ENCODE measurements around the gene SCYGR8. TPM values are rescaled to one million over a fixed set of nuclear protein-coding genes. Genes with fewer than 3 reads are reported as not detected.
A peak's percentile ranks its signal among the peaks of the same experiment; 100 is the strongest.

The SCYGR8 gene
- total and polyA plus RNA-seq, 10 of the 15 experiments (the other 5 are each of a cell fraction or from before 2014, with no cell fraction given), result not detected

DNA sequence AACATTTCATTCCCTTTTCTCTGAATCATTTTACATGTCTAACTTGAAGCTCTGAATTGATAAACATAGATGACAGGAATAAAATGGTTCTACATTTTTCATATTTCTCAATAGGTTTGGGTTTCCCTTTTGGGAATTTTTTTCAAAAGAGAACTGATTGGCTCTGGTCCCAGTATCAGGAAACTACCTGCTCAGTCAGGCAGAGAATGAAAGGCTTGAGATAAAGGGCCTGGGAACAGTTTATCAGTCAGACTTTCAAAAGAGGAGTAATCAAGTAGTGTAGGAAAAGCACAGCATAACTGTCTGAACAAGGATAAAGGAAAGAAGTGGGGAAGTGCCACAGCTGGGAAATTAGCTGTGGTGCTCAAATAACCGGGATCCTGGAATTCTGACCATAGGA lies 39.6 kb downstream of the SCYGR8 start (continued):
- no peak for TF ChIP-seq SUZ12 (IDR thresholded peaks at IDR 0.05; ENCODE audit: unreplicated experiment)
- TF ChIP-seq PAX5 (IDR thresholded peaks at IDR 0.05; ENCODE audit: borderline replicate concordance, low read depth, low read length), result no peak
- 0 out of 2 replicates have a peak, but pooled peaks have one; percentile 42 for TF ChIP-seq EED (IDR thresholded peaks at IDR 0.05; ENCODE audit: low read depth)

DNA sequence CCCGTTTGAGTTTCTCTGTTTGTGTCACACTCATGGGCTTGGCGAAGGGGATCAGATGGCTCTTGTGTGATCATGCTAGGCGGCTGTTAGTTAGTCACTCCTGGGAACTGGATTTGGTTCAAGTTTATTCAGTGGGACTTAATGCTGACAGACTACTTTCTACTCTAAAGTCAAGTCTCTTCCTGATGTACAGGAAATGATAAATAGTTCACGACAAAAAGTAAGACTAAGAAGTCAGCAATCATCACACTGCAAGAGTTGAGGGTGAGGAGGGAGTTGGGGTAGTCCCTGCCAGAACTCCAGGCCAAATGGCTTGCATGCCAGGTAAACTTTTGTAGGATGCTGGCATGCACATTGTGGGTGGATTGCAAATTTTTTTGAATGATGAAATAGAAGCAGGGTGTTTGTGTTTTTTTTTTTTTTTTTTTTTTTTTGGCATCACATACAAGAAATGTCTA lies 42.9 kb downstream of the SCYGR8 start:
- H3K36me3 ChIP-seq (ENCODE audit: control insufficient read depth in 2 of 2, insufficient read depth in 2 of 2, low read length in 1 of 2), result no peaks in the 10 kb centered on the region
- TF ChIP-seq MYB (IDR thresholded peaks at IDR 0.05; ENCODE audit: borderline replicate concordance, low read depth, low read length) (no peak), NBN (IDR thresholded peaks at IDR 0.05) (no peak)
- no peaks in the 10 kb centered on the region for H3K27me3 ChIP-seq (replicated peaks in 1 of 2; ENCODE audit: control insufficient read depth in 2 of 2, insufficient read depth in 2 of 2, low read length in 1 of 2)
- WGBS (ENCODE audit: insufficient coverage, insufficient replicate concordance, low lambda C conversion rate, missing lambda C conversion rate), result 100% methylated on average over 4 of the region's 4 CpGs
- peaks cover 8% of the 10 kb centered on the region; the same call in 1 of the 2 replicates for H3K4me1 ChIP-seq (ENCODE audit: control insufficient read depth, insufficient read depth, low read length)
- in situ Hi-C loops (cut with MboI) (loop anchor here (25.0 kb wide), 1 partner anchor 951 kb away; the partner anchor contains the start of gene RHBDD1), intact Hi-C loops (cut with micrococcal nuclease; ENCODE audit: unreplicated experiment) (loop anchor here (10.0 kb wide), 1 partner anchor 806 kb away; no protein-coding TSS in a partner anchor)
- no peaks in the 10 kb centered on the region for H3K79me2 ChIP-seq (ENCODE audit: control insufficient read depth, insufficient read depth, low read length)
- DNase-seq (ENCODE audit: low read depth, low spot score), result no peak
- ChIA-PET CTCF (no interaction called here), SMC1A (ENCODE audit: uncharacterized antibody, unreplicated experiment) (interaction anchor here (1.4 kb wide), 1 partner anchor 17 kb away, joined by 3 read pairs; no protein-coding TSS in a partner anchor), RAD21 (ENCODE audit: unreplicated experiment) (no interaction called here), POLR2A (no interaction called here)
- H3K27ac ChIP-seq (ENCODE audit: control insufficient read depth, insufficient read depth), result no peak overlapping the region
- H3K4me3 ChIP-seq, result no peak overlapping the region
- no TSS peak for BruUV-seq (replicated peaks)
- no peaks in the 10 kb centered on the region for H4K20me1 ChIP-seq (ENCODE audit: control insufficient read depth, insufficient read depth)
- H3K4me2 ChIP-seq (ENCODE audit: control insufficient read depth, insufficient read depth), result no peak overlapping the region
- no peak for ATAC-seq
- no peak overlapping the region for H3K9ac ChIP-seq (ENCODE audit: control insufficient read depth, insufficient read depth, low read length)
- no peak overlapping the region for H2AFZ ChIP-seq (ENCODE audit: control insufficient read depth, low read depth, low read length)
- FAIRE-seq, result no peak
- no peaks in the 10 kb centered on the region; the same call in 2 of the 3 replicates for H3K9me3 ChIP-seq (replicated peaks; ENCODE audit: control insufficient read depth, insufficient read depth, low read length)

DNA sequence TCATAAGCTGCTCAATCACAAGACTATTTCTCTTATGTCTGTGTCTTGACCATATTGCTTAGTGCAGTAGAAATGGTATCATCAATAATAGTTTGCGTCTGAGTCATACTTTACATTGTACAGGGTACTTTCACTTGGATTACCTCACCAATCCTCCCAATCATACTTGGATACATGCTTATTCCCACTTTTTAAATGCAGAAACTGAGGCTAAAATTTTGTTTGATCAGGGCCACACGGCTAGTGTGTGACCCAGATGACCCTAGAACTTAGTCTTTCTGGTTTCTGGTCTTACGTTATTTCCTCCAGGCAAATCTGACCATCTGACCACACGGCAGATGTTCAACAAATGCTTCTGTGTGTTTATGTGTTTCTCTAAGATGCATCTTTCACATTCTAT lies 44.1 kb downstream of the SCYGR8 start:
- BruUV-seq (replicated peaks), result no TSS peak
- ChIA-PET SMC1A (ENCODE audit: uncharacterized antibody, unreplicated experiment) (interaction anchor here (2.2 kb wide), 1 partner anchor 16 kb away, joined by 11 read pairs; no protein-coding TSS in a partner anchor), CTCF (interaction anchor here (1.3 kb wide), 2 partner anchors 24 to 132 kb away, joined by 3 read pairs; partner anchors contain the start of gene CCL20), POLR2A (no interaction called here), RAD21 (ENCODE audit: unreplicated experiment) (no interaction called here)
- Histone ChIP-seq H4K20me1 (ENCODE audit: control insufficient read depth, insufficient read depth) (no peaks in the 10 kb centered on the region), H3K4me2 (ENCODE audit: control insufficient read depth, insufficient read depth) (no peak overlapping the region), H3K9me3 (replicated peaks; ENCODE audit: control insufficient read depth, insufficient read depth, low read length) (no peaks in the 10 kb centered on the region; the same call in 2 of the 3 replicates), H3K27ac (ENCODE audit: control insufficient read depth, insufficient read depth) (no peak overlapping the region), H3K27me3 (replicated peaks in 1 of 2; ENCODE audit: control insufficient read depth in 2 of 2, insufficient read depth in 2 of 2, low read length in 1 of 2) (no peaks in the 10 kb centered on the region), H2AFZ (ENCODE audit: control insufficient read depth, low read depth, low read length) (no peak overlapping the region), H3K4me1 (ENCODE audit: control insufficient read depth, insufficient read depth, low read length) (no peaks in the 10 kb centered on the region), H3K4me3 (no peak overlapping the region), H3K79me2 (ENCODE audit: control insufficient read depth, insufficient read depth, low read length) (no peaks in the 10 kb centered on the region), H3K9ac (ENCODE audit: control insufficient read depth, insufficient read depth, low read length) (no peak overlapping the region), H3K36me3 (ENCODE audit: control insufficient read depth in 2 of 2, insufficient read depth in 2 of 2, low read length in 1 of 2) (no peaks in the 10 kb centered on the region)
- in situ Hi-C loops (cut with MboI), result loop anchor here (25.0 kb wide), 1 partner anchor 953 kb away; the partner anchor contains the start of gene RHBDD1
- 46% methylated on average over 4 of the region's 4 CpGs for WGBS (ENCODE audit: insufficient coverage, insufficient replicate concordance, low lambda C conversion rate, missing lambda C conversion rate)
- no peak for FAIRE-seq
- intact Hi-C loops (cut with micrococcal nuclease; ENCODE audit: unreplicated experiment), result loop anchor here (2.0 to 10.0 kb wide), 2 partner anchors 15 to 805 kb away; no protein-coding TSS in a partner anchor
- ATAC-seq, result peak; percentile 92
- no peak for DNase-seq (ENCODE audit: low read depth, low spot score)
- TF ChIP-seq EP300 (IDR thresholded peaks at IDR 0.05; ENCODE audit: borderline replicate concordance in 1 of 2, control insufficient read depth in 1 of 2, low read depth in 2 of 2, low read length in 2 of 2) (peak in 1 of 2 experiments; percentile 17; a peak in 1 of 4 replicates), NFIC (IDR thresholded peaks at IDR 0.05; ENCODE audit: low read depth, low read length) (peak; percentile 71; the same call in 1 of the 2 replicates), GATAD2B (conservative IDR thresholded peaks at IDR 0.05; ENCODE audit: low read depth) (peak; percentile 57; the same call in 1 of the 2 replicates), NR2F1 (conservative IDR thresholded peaks at IDR 0.05) (peak; percentile 97), RUNX3 (IDR thresholded peaks at IDR 0.05; ENCODE audit: low read length) (peak; percentile 77), IKZF2 (IDR thresholded peaks at IDR 0.05) (peak; percentile 34; a peak in 1 of 4 replicates), IKZF1 (conservative IDR thresholded peaks at IDR 0.05) (peak; percentile 80), FOXM1 (IDR thresholded peaks at IDR 0.05; ENCODE audit: low read depth, low read length) (peak; percentile 72; the same call in 1 of the 2 replicates), CREM (IDR thresholded peaks at IDR 0.05; ENCODE audit: low read depth) (peak; percentile 41), EED (IDR thresholded peaks at IDR 0.05; ENCODE audit: low read depth) (peak; percentile 49; the same call in 1 of the 2 replicates), JUNB (IDR thresholded peaks at IDR 0.05) (peak; percentile 71), ATF7 (IDR thresholded peaks at IDR 0.05; ENCODE audit: low read depth) (peak; percentile 72), CREB1 (IDR thresholded peaks at IDR 0.05; ENCODE audit: low read depth) (no peak)
